ENCODE data around the gene RAE1.
"Not testable (repeated sequence)": the region's sequence is repeated elsewhere in the genome, so short reads cannot be mapped to it uniquely, and the experiment has no call there.

The RAE1 gene

DNA sequence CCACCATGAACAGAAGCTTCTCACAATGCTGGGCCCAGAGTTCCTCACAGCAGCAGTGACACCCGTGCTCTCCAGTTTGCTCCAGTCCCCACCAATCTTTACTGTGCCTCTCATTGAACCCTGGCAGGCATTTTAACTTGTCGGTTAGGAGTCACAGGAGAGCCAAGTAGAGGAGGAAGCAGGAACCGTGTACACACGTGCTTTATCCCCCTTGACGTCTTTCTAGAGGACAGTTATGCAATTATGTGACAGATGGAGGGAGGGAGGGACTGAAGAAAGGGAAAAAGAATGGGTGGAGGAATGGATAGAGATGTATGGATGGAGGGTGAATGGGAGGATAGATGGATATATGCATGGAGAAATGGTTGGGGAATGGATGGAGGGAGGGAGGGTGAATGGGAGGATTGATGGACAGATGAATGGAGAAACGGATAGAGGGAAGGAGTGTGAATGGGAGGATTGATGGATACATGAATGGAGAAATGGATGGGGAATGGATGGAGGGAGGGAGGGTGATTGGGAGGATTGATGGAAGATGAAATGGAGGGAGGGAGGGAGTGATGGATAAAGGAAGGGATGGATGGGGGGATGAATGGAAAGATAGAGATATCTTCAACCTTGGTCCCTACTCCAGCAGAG is 66.1 kb downstream of the RAE1 start:
- peak; percentile 52 for DNase-seq

DNA sequence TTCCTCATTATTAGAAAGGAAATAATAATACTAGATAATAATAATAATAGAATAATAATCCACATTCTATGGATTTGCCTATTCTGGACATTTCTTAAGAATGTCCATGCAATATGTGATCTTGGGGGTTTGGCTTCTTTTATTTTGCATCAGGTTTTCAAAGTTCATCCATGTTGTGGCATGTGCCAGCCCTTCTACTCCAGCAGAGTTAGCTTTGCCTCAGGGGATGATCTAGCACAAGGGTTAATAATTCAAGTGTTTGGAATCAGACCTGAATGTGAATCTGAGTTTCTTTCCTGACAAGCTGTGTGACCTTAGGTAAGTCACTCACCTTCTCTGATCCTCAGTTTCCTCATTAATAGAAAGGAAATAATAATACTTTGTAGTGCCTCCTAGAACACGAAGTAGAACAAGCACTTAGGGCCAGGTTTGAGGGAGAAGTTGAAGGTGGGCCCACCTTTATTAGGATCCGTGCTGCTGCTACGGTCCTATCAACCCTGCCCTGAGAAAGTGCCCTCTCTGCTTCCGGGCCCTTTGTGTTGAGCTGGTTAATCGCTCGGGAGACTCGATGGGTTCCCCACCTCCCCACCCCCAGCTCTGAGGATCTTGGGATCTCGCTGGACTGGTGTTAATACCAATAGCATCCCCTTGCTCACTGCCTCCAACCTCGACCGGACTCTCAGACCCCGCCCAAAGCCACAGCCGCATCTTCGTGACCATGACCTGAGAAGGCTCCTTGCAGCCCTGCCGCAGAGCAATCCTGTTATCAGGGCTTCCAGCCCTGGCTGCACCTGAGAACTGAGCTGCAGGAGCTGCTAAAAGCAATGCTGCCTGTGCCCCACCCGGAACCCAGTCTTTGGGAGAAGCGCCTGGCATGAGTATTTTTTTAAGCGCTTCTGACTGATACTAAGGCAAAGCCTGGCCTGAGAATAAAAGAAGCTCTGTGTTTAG is 67.0 kb downstream of the RAE1 start:
- DNase-seq = no peak

DNA sequence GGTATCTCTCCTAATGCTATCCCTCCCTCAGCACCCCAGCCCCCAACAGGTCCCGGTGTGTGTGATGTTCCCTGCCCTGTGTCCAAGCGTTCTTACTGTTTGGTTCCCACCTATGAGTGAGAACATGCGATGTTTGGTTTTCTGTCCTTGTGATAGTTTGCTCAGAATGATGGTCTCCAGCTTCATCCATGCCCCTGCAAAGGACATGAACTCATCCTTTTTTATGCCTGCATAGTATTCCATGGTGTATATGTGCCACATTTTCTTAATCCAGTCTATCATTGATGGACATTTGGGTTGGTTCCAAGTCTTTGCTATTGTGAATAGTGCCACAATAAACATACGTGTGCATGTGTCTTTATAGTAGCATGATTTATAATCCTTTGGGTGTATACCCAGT is 68.4 kb downstream of the RAE1 start:
- DNase-seq = not testable (repeated sequence)

DNA sequence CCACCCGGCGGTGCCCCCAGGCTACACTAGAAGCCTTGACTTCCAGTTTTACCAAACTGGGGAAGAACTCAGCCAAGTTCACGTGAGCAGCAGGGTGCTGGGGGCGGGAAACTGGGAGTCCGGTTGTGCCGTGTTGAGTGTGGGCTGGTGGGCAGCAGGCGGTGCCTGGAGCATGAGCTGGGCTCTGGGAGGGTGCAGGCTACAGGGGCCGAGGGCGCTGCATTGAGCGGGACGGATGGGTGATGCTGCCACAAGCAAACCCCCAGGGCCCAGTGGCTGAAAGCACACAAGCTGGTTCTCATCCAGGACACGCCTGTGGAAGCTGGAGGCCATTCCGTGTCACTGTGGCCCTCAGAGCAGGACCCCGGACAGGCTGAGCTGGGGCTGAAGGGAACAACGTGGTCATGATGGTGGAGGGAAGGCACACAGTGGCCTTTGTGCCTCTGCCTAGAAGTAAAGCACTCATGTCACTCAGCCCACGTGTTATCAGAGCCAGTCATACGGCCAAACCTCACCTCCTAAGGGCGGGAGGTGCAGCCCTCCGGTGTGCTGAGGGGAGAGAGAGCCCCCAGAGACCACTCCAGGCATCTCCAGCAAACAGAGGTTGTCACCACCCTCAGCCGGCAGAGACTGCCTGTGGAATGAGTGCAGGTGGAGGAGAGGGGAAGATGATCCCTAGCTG is 69.7 kb downstream of the RAE1 start:
- DNase-seq = peak; percentile 47

DNA sequence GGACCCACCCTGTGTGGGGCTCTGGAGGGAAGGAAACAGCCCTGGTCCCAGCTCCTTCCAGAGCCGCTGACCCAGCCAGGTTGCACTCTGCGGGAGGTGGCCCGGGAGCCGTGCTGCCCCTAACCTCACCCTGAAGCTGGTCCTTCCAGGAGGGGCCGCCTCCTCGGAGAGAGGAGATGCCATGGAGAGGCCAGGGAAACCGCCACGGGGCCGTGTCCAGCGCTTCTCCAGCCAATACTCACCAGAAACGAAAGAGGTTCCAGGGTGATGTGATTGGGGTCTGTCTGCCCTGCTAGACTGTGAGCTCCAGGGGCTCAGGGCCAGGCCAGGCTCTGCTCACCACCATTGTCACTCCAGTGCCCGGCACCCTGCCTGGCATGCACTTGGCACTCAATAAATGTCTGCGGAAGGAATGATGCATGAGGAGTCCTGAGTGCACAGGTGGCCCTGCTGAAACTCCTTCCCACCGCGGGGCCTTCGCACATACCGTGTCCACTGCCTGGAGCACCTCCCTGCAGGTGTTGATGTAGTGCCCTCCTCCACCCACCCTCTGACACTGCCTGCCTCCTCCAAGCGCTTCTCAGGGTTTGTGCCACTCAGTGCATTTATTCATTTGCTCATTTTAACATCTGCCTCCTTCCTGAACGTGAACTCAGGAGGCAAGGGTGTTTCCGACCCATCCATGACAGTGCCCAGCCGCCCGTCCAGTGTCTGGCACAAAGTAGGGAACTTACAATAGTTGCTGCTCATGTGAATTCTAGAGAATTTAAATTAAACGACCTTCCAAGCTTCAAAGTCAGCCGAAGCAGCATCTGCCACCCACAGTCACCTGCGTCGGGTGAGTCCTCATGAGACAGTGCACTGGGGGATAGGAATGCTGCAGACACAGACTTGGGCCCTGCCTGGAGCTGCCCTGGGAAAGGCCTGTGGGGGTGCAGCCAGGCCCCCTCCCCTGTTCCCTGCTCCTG is 70.5 kb downstream of the RAE1 start:
- no peak for DNase-seq

DNA sequence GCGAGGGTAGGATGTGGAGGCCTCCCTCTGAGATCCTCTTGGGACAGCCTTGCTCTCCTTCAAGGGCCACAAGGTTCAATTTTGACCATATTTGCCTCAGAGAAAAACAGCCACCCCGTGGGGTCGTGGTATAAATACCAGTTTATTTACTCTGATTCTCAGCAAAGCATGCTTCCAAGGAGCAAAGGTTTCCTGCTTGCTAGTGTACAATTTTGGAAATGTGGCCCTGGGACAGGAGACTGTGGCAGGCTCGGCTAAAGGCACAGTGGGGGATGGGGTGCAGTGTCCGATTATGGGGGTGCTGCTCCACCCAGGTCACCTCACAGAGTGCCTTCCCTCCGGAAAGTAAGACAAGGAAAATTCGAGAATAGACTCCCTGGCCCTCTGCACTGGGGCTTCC is 71.2 kb downstream of the RAE1 start:
- DNase-seq = no peak

DNA sequence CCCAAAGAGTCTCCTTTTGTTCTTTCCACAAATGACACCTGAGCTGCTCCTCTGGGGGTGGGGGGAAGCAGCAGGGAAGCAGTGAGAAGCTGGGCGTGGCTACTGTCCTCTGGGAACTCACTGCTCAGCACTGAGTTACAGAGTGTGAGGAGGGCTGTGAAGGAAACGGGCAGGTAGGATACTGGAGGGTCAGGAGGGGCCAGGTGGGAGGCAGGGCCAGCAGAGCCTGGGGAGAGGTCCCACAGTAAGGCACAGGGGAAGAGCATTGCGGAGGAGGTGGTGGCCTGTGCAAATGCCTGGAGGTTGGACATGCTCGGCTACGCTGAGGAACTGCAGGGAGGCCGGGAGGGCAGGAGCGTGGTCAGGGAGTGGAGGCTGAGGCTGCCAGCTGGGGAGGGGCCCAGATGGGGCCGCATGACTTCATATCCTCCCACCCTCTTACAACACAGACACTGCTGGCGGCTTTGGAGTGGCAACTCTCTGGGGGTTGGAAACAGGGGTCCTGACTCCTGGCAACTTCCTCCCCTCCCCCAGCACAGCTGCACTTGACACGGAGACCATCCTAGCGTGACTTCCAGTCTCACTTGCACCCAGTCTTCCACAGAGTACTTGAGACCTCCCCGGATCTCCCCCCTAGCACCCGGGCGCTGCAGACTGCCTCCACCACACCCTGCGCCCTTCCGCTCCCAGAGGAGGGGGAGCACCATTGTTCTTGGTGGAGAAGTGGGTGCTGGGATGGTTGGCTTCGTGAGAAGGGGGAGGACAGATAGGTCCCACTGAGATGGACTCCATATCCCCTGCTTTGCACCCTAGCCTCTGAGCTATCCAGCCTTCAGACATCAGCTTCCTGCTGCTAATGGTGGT is 74.3 kb downstream of the RAE1 start:
- peak; percentile 88 for DNase-seq

DNA sequence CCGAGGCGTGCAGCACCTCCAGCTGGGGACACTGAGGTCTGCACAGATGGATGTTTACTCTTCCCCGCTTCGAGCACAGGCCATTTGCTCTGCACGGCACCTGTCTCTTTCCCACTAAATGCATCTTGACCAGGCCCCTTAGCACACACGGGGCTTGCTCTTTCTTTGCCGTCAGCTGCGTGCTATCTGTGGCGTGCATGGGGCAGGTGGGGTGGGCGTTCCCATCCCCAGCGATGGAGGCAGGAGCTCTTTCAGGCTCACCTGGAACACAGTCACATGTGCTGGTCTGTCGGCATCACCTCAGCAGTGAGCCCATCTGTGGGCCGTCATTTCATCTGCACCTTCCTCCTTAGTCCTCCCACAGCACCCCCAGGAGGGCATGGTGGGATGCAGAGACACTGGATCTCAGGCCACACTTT is 75.2 kb downstream of the RAE1 start:
- peak; percentile 89 for DNase-seq

DNA sequence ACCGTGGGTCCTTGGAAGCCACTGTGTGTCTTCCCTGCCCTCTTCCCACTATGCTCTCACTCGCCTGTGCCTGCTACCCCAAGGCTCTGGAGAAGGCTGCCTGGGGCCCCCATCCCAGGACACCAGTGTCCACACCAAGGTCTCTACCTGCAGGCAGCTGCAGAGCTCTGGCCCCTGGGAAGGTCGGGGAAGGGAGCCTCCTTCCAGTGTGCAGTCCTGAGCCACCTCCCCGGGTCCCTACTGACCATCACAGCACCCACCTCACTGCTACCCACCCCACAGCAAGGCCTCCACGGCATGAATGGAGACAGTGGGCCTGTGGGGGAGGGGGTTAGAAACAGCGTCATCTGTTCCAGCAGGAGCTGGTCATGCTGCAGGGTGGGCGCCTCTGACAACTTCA is 75.8 kb downstream of the RAE1 start:
- DNase-seq = no peak

DNA sequence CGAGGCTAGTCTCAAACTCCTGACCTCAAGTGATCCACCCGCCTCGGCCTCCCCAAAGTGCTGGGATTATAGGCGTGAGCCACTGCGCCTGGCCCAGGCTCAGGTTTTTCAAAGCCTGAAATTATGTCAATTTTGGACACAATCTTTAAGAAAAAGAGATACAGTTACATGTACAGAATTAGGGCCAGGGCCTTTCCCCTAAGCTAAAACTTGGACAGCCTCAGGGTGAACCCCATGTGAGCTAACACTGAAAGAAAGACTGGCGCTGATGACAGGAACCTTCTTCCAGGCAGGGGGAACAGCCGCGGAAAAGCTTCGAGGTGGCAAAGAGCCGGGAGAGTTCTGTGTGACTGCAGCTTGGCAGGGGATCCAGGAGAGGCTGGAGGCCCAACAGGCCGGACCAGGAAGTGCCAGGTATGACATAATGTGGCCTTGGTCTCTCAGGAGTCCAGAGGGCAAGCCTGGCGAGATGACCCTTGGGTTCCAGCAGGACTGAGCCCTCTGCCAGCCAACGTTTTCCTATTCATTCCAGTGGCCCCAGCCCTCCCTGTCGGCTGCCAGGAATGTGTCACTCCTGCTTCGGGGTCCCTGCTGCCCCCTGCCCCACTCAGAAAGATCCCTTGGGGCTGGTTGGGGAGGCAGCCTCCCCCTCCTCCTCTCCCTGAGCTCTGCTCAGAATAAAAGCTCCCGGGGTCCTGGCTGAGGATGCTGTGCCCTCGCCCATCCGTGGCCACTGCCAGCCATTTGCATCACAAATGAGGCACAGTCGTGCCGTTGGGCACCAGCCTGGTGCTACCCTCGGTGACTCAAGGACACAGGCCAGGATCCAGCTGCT is 77.5 kb downstream of the RAE1 start:
- no peak for DNase-seq

Data from NCI-H2171 treated with DMSO at 0.1 percent for 48 hours (cell line).